Small intestine (tissue), 7 donors: ENCODE results near the gene ENO1. TPM values are rescaled to one million over a fixed set of nuclear protein-coding genes. Genes with fewer than 3 reads are reported as not detected.

ENCODE experiments used
- DNase-seq, 2 donors: peaks; one replicate each; pipeline versions ENCODE4 v3.0.0 to v3.0.0-alpha.2; 2013
- FAIRE-seq: peaks from 2 replicates; lab custom pipeline; 2012; peaks lifted over from hg19 to GRCh38; lab: Jason Lieb, UNC
- H3K27ac ChIP-seq, 3 donors: one replicate each; pipeline ENCODE4 v1.5.1; 2013; ENCODE audit warnings: low read length in 2 of 3, mild to moderate bottlenecking in 2 of 3, control low read depth in 1 of 3, inconsistent platforms in 1 of 3, low read depth in 1 of 3, moderate library complexity in 1 of 3
- H3K27me3 ChIP-seq, 3 donors: one replicate each; pipeline ENCODE4 v1.6.1; 2013; ENCODE audit warnings: low read length in 3 of 3, inconsistent platforms in 1 of 3; ENCODE audit not compliant: control insufficient read depth in 3 of 3, insufficient read depth in 3 of 3
- H3K36me3 ChIP-seq, 3 donors: one replicate each; pipeline ENCODE4 v1.6.1; 2013; ENCODE audit warnings: low read length in 3 of 3, inconsistent platforms in 1 of 3, low read depth in 1 of 3, mild to moderate bottlenecking in 1 of 3, moderate library complexity in 1 of 3; ENCODE audit not compliant: control insufficient read depth in 3 of 3, insufficient read depth in 2 of 3
- H3K4me1 ChIP-seq, 3 donors: one replicate each; pipeline ENCODE4 v1.6.1; 2013; ENCODE audit warnings: low read length in 2 of 3, inconsistent platforms in 1 of 3, low read depth in 1 of 3, mild to moderate bottlenecking in 1 of 3, moderate library complexity in 1 of 3; ENCODE audit not compliant: control insufficient read depth in 3 of 3, insufficient read depth in 2 of 3
- H3K4me3 ChIP-seq, 3 donors: one replicate each; pipeline ENCODE4 v1.5.1; 2013; ENCODE audit warnings: low read length in 3 of 3, control low read depth in 1 of 3, inconsistent platforms in 1 of 3, low read depth in 1 of 3, mild to moderate bottlenecking in 1 of 3, moderate library complexity in 1 of 3
- H3K9me3 ChIP-seq, 2 donors: one replicate each; pipeline ENCODE4 v1.6.1; 2013; ENCODE audit warnings: low read depth in 1 of 2, low read length in 1 of 2; ENCODE audit not compliant: control insufficient read depth in 2 of 2, insufficient read depth in 1 of 2
- WGBS, 3 donors: extraction: QIAGEN DNeasy Blood & Tissue Kit; methylation state at CpG; one replicate each; pipeline ENCODE4 v1.1.7; 2013; 5-methylcytosine and 5-hydroxymethylcytosine counted together
- polyA plus RNA-seq, 4 donors: library from polyadenylated mRNA; stranded (reverse) in 3 of 4; unstranded in 1 of 4; fragments of 200-250 nt in 3 of 4; fragments of 120-200 nt in 1 of 4; gene quantifications; one replicate each; pipeline versions ENCODE4 v1.2.1 to v1.2.3, GENCODE V29; 2013
- donor health status: healthy with polysubstance abuse.
- donor health status: control.
- donor health status: control.
- donor health status: Bipolar disorder and iron deficiency.
- donor health status: healthy.

The ENO1 gene
- polyA plus RNA-seq, 4 donors: 491 to 829 (median 592) TPM

- H3K27ac ChIP-seq: peak overlapping the region; percentile 97 to 99 (median 97)
- H3K4me3 ChIP-seq: peak overlapping the region; percentile 84 to 93 (median 91)
- H3K4me1 ChIP-seq: peaks cover 4 to 48% (median 16%) of the 10 kb centered on the region in 3 donors
- H3K9me3 ChIP-seq: no peaks in the 10 kb centered on the region
- H3K27me3 ChIP-seq: no peaks in the 10 kb centered on the region
- no peak for FAIRE-seq
- peak; percentile 97 to 100 for DNase-seq
- peaks cover 0 to 27% (median 6%) of the 10 kb centered on the region in 3 donors for H3K36me3 ChIP-seq
- 0% methylated on average over 43 to 82 of the region's 82 CpGs for WGBS, 3 donors
These were observed 395 bp upstream of the ENO1 start for GRCh38 chr1:8878698-8879463.

- no peak for FAIRE-seq
- H3K4me3 ChIP-seq: peak overlapping the region in 2 of 3 donors; percentile 91 to 93
These were observed 2.4 kb downstream of the ENO1 start for GRCh38 chr1:8876087-8876486.

GRCh38 chr1:8875216-8875861 is 3.1 kb downstream of the ENO1 start:
- no peak for DNase-seq
- Histone ChIP-seq H3K4me3 (no peak overlapping the region), H3K27ac (peak overlapping the region; percentile 9 to 78 (median 65)), H3K4me1 (peaks cover 9 to 70% (median 25%) of the 10 kb centered on the region in 3 donors), H3K27me3 (no peaks in the 10 kb centered on the region), H3K36me3 (peaks cover 7 to 60% (median 24%) of the 10 kb centered on the region in 3 donors), H3K9me3 (no peaks in the 10 kb centered on the region)
- FAIRE-seq: no peak
- 47 to 62% (median 53%) methylated on average over 7 of the region's 7 CpGs for WGBS, 3 donors

More at GRCh38 chr1:8876087-8876486, 2.4 kb downstream of the ENO1 start:
- Histone ChIP-seq H3K27me3 (no peaks in the 10 kb centered on the region), H3K36me3 (peaks cover 7 to 52% (median 17%) of the 10 kb centered on the region in 3 donors), H3K27ac (peak overlapping the region in 2 of 3 donors; percentile 97), H3K4me1 (peaks cover 4 to 70% (median 25%) of the 10 kb centered on the region in 3 donors), H3K9me3 (no peaks in the 10 kb centered on the region)
- DNase-seq: no peak
- WGBS, 3 donors: 61 to 65% (median 65%) methylated on average over 3 of the region's 3 CpGs

- Histone ChIP-seq H3K9me3 (no peaks in the 10 kb centered on the region), H3K27me3 (no peaks in the 10 kb centered on the region), H3K36me3 (peaks cover 9 to 67% (median 24%) of the 10 kb centered on the region in 3 donors), H3K4me3 (no peak overlapping the region), H3K4me1 (peaks cover 9 to 66% (median 23%) of the 10 kb centered on the region in 3 donors), H3K27ac (peak overlapping the region; percentile 72 to 80 (median 78))
- no peak for DNase-seq
- 79 to 83% (median 81%) methylated on average over 15 of the region's 15 CpGs for WGBS, 3 donors
- FAIRE-seq: no peak
These were observed 4.0 kb downstream of the ENO1 start for GRCh38 chr1:8874230-8875201.

- peak overlapping the region; percentile 72 to 80 (median 78) for H3K27ac ChIP-seq
- H3K27me3 ChIP-seq: no peaks in the 10 kb centered on the region
- H3K36me3 ChIP-seq: peaks cover 9 to 76% (median 24%) of the 10 kb centered on the region in 3 donors
- no peaks in the 10 kb centered on the region for H3K9me3 ChIP-seq
- H3K4me3 ChIP-seq: no peak overlapping the region
- DNase-seq (peak; percentile 85 to 97), FAIRE-seq (no peak)
- 8 to 25% (median 17%) methylated on average over 5 of the region's 5 CpGs for WGBS, 3 donors
- H3K4me1 ChIP-seq: peaks cover 9 to 65% (median 21%) of the 10 kb centered on the region in 3 donors
These were observed 4.8 kb downstream of the ENO1 start for GRCh38 chr1:8873506-8874229.

GRCh38 chr1:8873001-8873400 is 5.5 kb downstream of the ENO1 start:
- DNase-seq (no peak), FAIRE-seq (no peak)
- Histone ChIP-seq H3K9me3 (no peaks in the 10 kb centered on the region), H3K4me1 (peaks cover 9 to 65% (median 21%) of the 10 kb centered on the region in 3 donors), H3K36me3 (peaks cover 9 to 81% (median 24%) of the 10 kb centered on the region in 3 donors), H3K27ac (peak overlapping the region in 2 of 3 donors; percentile 55 to 78), H3K27me3 (no peaks in the 10 kb centered on the region), H3K4me3 (no peak overlapping the region)
- 84 to 92% (median 90%) methylated on average over 5 of the region's 5 CpGs for WGBS, 3 donors

- H3K27ac ChIP-seq: peak overlapping the region in 2 of 3 donors; percentile 2 to 18
These were observed 6.5 kb downstream of the ENO1 start for GRCh38 chr1:8871965-8872399.

More at GRCh38 chr1:8871965-8872399, 6.5 kb downstream of the ENO1 start:
- H3K4me3 ChIP-seq: no peak overlapping the region
- no peaks in the 10 kb centered on the region for H3K9me3 ChIP-seq
- H3K36me3 ChIP-seq: peaks cover 17 to 88% (median 26%) of the 10 kb centered on the region in 3 donors
- DNase-seq (no peak), FAIRE-seq (no peak)
- peaks cover 9 to 65% (median 21%) of the 10 kb centered on the region in 3 donors for H3K4me1 ChIP-seq
- no peaks in the 10 kb centered on the region for H3K27me3 ChIP-seq
- 45 to 72% (median 50%) methylated on average over 5 of the region's 5 CpGs for WGBS, 3 donors
